C4-2B (cell line): ENCODE data around the gene TMEM95.

ENCODE experiments used
- ZFX ChIP-seq: fragments of 450-650 bp; IDR thresholded peaks from 2 replicates; pipeline ENCODE4 v1.6.1; 2017
- TF ChIP-seq, protein P1 (sequence below): fragments of 450-650 bp; conservative IDR thresholded peaks from 2 replicates; pipeline ENCODE4 v1.5.1; 2017; ENCODE audit warnings: mild to moderate bottlenecking

DNA sequence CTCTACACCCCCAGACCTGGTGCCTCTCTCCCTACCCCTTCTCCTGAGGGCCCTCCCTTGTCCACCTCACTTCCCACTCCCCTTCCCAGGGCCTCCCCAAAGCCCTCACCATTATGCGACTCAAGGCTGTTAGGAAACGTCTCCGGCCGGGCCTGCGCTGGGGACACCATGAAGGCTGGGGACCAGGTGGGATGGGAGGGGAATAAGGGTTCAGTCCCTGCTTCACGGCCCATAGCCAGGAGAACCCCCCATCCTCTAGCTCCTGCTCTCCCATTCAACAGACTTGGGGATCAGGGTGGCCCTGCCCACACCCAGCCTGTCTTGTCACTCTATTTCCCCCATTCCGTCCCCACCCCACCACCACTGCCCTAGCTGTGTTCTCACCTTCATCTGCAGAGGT is 27.9 kb upstream of the TMEM95 start:
- TF ChIP-seq, protein P1, sequence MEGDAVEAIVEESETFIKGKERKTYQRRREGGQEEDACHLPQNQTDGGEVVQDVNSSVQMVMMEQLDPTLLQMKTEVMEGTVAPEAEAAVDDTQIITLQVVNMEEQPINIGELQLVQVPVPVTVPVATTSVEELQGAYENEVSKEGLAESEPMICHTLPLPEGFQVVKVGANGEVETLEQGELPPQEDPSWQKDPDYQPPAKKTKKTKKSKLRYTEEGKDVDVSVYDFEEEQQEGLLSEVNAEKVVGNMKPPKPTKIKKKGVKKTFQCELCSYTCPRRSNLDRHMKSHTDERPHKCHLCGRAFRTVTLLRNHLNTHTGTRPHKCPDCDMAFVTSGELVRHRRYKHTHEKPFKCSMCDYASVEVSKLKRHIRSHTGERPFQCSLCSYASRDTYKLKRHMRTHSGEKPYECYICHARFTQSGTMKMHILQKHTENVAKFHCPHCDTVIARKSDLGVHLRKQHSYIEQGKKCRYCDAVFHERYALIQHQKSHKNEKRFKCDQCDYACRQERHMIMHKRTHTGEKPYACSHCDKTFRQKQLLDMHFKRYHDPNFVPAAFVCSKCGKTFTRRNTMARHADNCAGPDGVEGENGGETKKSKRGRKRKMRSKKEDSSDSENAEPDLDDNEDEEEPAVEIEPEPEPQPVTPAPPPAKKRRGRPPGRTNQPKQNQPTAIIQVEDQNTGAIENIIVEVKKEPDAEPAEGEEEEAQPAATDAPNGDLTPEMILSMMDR: no peak
- no peak for TF ChIP-seq ZFX
